ENCODE data around the gene FUS.
A peak's percentile ranks its signal among the peaks of the same experiment; 100 is the strongest.

FUS gene

GRCh38 chr16:31202414-31203375, 22.8 kb downstream of the FUS start, which contains the start of gene PYCARD:
PYCARD (minus strand) TSS chr16:31202760; CDS start chr16:31202690, 70 bp downstream.
- H3K4me1 ChIP-seq (ENCODE audit: control insufficient read depth, insufficient read depth, low read length) = no peaks in the 10 kb centered on the region
- CTCF ChIA-PET = interaction anchor here (0.5 to 0.7 kb wide), 2 partner anchors 175 to 1354 kb away, joined by 3 read pairs; no protein-coding TSS in a partner anchor
- no peak within 1 kb of the TSS for H3K27ac ChIP-seq (ENCODE audit: extremely low read depth, low read depth, low read length)
- no peak within 1 kb of the TSS for H3K4me3 ChIP-seq (ENCODE audit: low read depth, low read length)
- peaks cover 0 to 16% of the 10 kb centered on the region in 2 experiments; a peak in 2 of 3 replicates for H3K36me3 ChIP-seq (ENCODE audit: control insufficient read depth in 2 of 2, insufficient read depth in 1 of 2, low read length in 2 of 2)
- POLR2A ChIA-PET = interaction anchor here (0.5 to 2.2 kb wide), 7 partner anchors 9 to 250 kb away, joined by 3 to 10 read pairs (median 3); partner anchors contain the start of gene FUS
- H3K9me3 ChIP-seq (ENCODE audit: control insufficient read depth, insufficient read depth, low read depth, low read length) = no peaks in the 10 kb centered on the region
- no peak for TF ChIP-seq ZNF704 (tag by site-specific recombination; IDR thresholded peaks at IDR 0.05)
- TF ChIP-seq ZFP3 (tag by site-specific recombination; IDR thresholded peaks at IDR 0.05; ENCODE audit: low read depth) = no peak
- TF ChIP-seq ZNF654 (tag by site-specific recombination; IDR thresholded peaks at IDR 0.05; ENCODE audit: low read depth) = no peak
- TF ChIP-seq, protein P1, sequence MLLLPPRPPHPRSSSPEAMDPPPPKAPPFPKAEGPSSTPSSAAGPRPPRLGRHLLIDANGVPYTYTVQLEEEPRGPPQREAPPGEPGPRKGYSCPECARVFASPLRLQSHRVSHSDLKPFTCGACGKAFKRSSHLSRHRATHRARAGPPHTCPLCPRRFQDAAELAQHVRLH (tag by site-specific recombination; IDR thresholded peaks at IDR 0.05) = no peak
- TF ChIP-seq, protein P2, sequence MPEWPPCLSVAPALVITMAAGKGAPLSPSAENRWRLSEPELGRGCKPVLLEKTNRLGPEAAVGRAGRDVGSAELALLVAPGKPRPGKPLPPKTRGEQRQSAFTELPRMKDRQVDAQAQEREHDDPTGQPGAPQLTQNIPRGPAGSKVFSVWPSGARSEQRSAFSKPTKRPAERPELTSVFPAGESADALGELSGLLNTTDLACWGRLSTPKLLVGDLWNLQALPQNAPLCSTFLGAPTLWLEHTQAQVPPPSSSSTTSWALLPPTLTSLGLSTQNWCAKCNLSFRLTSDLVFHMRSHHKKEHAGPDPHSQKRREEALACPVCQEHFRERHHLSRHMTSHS (tag by site-specific recombination; IDR thresholded peaks at IDR 0.05) = no peak
- no peak for TF ChIP-seq ZBTB8A (tag by site-specific recombination; IDR thresholded peaks at IDR 0.05)
- no peak for TF ChIP-seq ZNF529 (tag by site-specific recombination; IDR thresholded peaks at IDR 0.05; ENCODE audit: insufficient replicate concordance)

DNA sequence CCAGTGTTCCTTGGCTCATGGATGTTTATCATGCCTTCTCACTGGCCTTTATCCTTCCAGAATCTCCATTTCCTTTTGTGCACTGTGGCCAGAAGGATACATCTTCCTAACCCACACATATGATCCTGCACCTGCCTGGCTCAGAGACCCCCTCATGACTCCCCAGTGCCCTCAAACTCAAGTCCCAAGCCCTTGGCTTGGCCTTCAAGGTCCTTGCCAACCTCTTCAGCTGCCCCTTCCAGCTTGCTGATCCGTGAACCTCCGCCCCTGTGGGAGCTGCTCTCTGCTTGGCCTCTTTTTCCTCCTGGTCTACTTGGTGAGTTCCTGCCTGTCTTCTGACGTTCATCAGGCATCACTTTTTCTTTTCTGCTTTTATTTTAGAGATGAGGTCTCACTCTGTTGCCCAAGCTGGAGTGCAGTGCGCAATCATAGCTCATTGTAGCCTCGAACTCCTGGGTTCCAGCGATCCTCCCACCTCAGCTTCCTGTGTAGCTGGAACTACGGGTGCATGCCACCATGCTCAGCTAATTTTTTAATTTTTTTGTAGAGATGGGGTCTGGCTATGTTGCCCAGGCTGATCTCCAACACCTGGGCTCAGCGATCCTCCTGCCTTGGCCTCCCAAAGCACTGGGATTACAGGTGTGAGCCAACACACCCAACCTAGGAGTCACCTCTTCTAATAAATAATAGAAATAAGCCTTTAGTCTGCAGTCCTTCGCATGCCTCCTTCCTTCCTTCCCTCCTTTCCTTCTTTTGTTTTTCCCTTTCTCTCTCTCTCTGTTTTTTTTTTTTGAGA, 25.1 kb downstream of the FUS start:
- TF ChIP-seq ZBTB17 (tag by site-specific recombination; IDR thresholded peaks at IDR 0.05) = 0 out of 2 replicates have a peak, but pooled peaks have one; percentile 24
- no peak for TF ChIP-seq AEBP2 (tag by site-specific recombination; IDR thresholded peaks at IDR 0.05; ENCODE audit: borderline replicate concordance)
- TF ChIP-seq WT1 (tag by site-specific recombination; IDR thresholded peaks at IDR 0.05) = no peak
- peak; percentile 65; the same call in 1 of the 2 replicates for TF ChIP-seq ZNF121 (tag by site-specific recombination; IDR thresholded peaks at IDR 0.05)
- Histone ChIP-seq H3K4me3 (ENCODE audit: low read depth, low read length) (no peak overlapping the region), H3K36me3 (ENCODE audit: control insufficient read depth in 2 of 2, insufficient read depth in 1 of 2, low read length in 2 of 2) (peaks cover 0 to 4% of the 10 kb centered on the region in 2 experiments; a peak in 1 of 3 replicates), H3K9me3 (ENCODE audit: control insufficient read depth, insufficient read depth, low read depth, low read length) (no peaks in the 10 kb centered on the region), H3K27ac (ENCODE audit: extremely low read depth, low read depth, low read length) (no peak overlapping the region), H3K4me1 (ENCODE audit: control insufficient read depth, insufficient read depth, low read length) (no peaks in the 10 kb centered on the region)
- ChIA-PET CTCF (no interaction called here), POLR2A (interaction anchor here (0.6 kb wide), 1 partner anchor 222 kb away, joined by 4 read pairs; no protein-coding TSS in a partner anchor)

DNA sequence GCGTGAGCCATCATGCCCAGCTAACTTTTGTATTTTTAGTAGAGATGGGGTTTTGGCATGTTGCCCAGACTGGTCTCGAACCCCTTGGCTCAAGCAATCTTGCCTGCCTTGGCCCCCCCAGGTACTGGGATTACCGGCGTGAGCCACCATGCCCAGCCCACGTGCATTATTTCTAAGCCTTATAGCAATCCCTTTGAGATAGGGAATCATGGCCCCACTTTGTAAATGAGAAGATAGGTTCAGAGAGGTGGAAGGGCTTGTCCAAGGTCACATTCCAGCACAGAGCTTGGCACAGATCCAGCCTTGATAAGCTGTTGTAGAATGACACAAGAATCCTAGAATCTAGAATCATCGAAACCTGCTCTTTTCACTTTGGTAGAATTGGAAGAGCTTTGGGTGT, 26.8 kb downstream of the FUS start:
- no peaks in the 10 kb centered on the region for H3K9me3 ChIP-seq (ENCODE audit: control insufficient read depth, insufficient read depth, low read depth, low read length)
- no peak overlapping the region for H3K27ac ChIP-seq (ENCODE audit: extremely low read depth, low read depth, low read length)
- H3K4me3 ChIP-seq (ENCODE audit: low read depth, low read length) = no peak overlapping the region
- H3K36me3 ChIP-seq (ENCODE audit: control insufficient read depth in 2 of 2, insufficient read depth in 1 of 2, low read length in 2 of 2) = no peaks in the 10 kb centered on the region
- CTCF ChIA-PET = interaction anchor here (0.9 kb wide), 1 partner anchor 64 kb away, joined by 4 read pairs; no protein-coding TSS in a partner anchor
- no peak for TF ChIP-seq ZNF624 (tag by site-specific recombination; IDR thresholded peaks at IDR 0.05)
- TF ChIP-seq, protein P3, sequence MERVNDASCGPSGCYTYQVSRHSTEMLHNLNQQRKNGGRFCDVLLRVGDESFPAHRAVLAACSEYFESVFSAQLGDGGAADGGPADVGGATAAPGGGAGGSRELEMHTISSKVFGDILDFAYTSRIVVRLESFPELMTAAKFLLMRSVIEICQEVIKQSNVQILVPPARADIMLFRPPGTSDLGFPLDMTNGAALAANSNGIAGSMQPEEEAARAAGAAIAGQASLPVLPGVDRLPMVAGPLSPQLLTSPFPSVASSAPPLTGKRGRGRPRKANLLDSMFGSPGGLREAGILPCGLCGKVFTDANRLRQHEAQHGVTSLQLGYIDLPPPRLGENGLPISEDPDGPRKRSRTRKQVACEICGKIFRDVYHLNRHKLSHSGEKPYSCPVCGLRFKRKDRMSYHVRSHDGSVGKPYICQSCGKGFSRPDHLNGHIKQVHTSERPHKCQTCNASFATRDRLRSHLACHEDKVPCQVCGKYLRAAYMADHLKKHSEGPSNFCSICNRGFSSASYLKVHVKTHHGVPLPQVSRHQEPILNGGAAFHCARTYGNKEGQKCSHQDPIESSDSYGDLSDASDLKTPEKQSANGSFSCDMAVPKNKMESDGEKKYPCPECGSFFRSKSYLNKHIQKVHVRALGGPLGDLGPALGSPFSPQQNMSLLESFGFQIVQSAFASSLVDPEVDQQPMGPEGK (tag by site-specific recombination; IDR thresholded peaks at IDR 0.05) = 0 out of 2 replicates have a peak, but pooled peaks have one; percentile 33
- POLR2A ChIA-PET = interaction anchor here (0.5 to 0.9 kb wide), 3 partner anchors 163 to 271 kb away, joined by 3 to 7 read pairs (median 3); no protein-coding TSS in a partner anchor
- H3K4me1 ChIP-seq (ENCODE audit: control insufficient read depth, insufficient read depth, low read length) = no peaks in the 10 kb centered on the region

Data from HEK293 (cell line).